Testis (tissue), 2 donors: Measurements from ENCODE around the gene MAT2B.

Experiments
- POLR2A ChIP-seq: fragments of 450-650 bp; IDR thresholded peaks from one replicate; pipeline ENCODE4 v1.6.1; 2017; ENCODE audit warnings: antibody characterized with exemption, mild to moderate bottlenecking, moderate library complexity
- TF ChIP-seq, protein P1 (sequence below), 3 experiments: fragments of 450-650 bp in 2 of 3; fragments of 200-600 bp in 1 of 3; sonication (generic) in 1 of 3; IDR thresholded peaks; one replicate each; pipeline ENCODE4 v1.5.1; 2016 to 2019; ENCODE audit warnings: antibody characterized with exemption in 3 of 3, mild to moderate bottlenecking in 2 of 3, moderate library complexity in 1 of 3

DNA sequence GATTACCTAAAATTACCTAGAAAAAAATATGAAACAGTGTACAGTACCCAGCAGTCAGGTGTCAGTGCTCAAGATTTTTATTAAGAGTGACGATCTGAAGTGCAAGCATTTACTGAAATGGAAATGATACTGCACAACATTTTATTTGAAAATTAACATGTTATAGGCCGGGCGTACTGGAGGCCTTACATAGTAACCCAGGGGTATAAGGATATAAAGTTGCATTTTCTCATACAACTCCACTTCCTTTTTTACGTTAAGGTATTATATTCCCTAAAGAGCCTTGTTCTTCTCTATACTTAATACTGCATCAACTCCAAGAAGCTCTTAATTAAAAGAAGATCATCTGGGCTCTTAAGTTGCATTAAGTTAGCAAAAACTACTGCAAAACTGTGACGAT is 3.3 kb downstream of the MAT2B start:
- TF ChIP-seq, protein P1, sequence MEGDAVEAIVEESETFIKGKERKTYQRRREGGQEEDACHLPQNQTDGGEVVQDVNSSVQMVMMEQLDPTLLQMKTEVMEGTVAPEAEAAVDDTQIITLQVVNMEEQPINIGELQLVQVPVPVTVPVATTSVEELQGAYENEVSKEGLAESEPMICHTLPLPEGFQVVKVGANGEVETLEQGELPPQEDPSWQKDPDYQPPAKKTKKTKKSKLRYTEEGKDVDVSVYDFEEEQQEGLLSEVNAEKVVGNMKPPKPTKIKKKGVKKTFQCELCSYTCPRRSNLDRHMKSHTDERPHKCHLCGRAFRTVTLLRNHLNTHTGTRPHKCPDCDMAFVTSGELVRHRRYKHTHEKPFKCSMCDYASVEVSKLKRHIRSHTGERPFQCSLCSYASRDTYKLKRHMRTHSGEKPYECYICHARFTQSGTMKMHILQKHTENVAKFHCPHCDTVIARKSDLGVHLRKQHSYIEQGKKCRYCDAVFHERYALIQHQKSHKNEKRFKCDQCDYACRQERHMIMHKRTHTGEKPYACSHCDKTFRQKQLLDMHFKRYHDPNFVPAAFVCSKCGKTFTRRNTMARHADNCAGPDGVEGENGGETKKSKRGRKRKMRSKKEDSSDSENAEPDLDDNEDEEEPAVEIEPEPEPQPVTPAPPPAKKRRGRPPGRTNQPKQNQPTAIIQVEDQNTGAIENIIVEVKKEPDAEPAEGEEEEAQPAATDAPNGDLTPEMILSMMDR (IDR thresholded peaks at IDR 0.05), result no peak
- no peak for TF ChIP-seq POLR2A
